ENCODE measurements around the gene F10.

- TF ChIP-seq POLR2AphosphoS5 (IDR thresholded peaks at IDR 0.05; ENCODE audit: low read depth, low read length) = no peak
- no peak for TF ChIP-seq CTCF (IDR thresholded peaks at IDR 0.05)
- TF ChIP-seq PBX3 (IDR thresholded peaks at IDR 0.05) = no peak
Observed at GRCh38 chr13:113091211-113091771, 31.3 kb upstream of the F10 start.
